Fibroblast of lung (primary cell): ENCODE measurements around the gene SLC44A5. TPM values are rescaled to one million over a fixed set of nuclear protein-coding genes. Genes with fewer than 3 reads are reported as not detected.

Source experiments
- DNase-seq, 2 donors: peaks; one replicate each; pipeline versions ENCODE4 v3.0.0 to v3.0.0-alpha.2; 2010; ENCODE audit warnings: low read depth in 2 of 2
- H2AFZ ChIP-seq: 2 replicates; pipeline ENCODE4 v1.5.1; 2012; ENCODE audit warnings: low read length, control low read depth, inconsistent platforms
- H3K27ac ChIP-seq: 2 replicates; pipeline ENCODE4 v1.5.1; 2011; ENCODE audit warnings: low read length, control low read depth; ENCODE audit not compliant: insufficient read depth
- H3K27me3 ChIP-seq: 2 replicates; pipeline ENCODE4 v1.5.1; 2011; ENCODE audit warnings: mild to moderate bottlenecking, low read length; ENCODE audit not compliant: control insufficient read depth, insufficient read depth
- H3K36me3 ChIP-seq: 2 replicates; pipeline ENCODE4 v1.5.1; 2011; ENCODE audit warnings: low read length; ENCODE audit not compliant: control insufficient read depth, insufficient read depth
- H3K4me1 ChIP-seq: 2 replicates; pipeline ENCODE4 v1.5.1; 2011; ENCODE audit warnings: low read length; ENCODE audit not compliant: control insufficient read depth, insufficient read depth; ENCODE audit errors: extremely low read depth
- H3K4me2 ChIP-seq: 2 replicates; pipeline ENCODE4 v1.5.1; 2011; ENCODE audit warnings: low read length, control low read depth; ENCODE audit not compliant: insufficient read depth; ENCODE audit errors: extremely low read depth
- H3K4me3 ChIP-seq, 4 experiments: fragments of 200-600 bp in 1 of 4; sonication (generic) in 1 of 4; replicated peaks in 1 of 4; 2 replicates each; pipeline ENCODE4 v1.5.1; 2011 to 2016; ENCODE audit warnings: low read length in 4 of 4, low read depth in 3 of 4, mild to moderate bottlenecking in 3 of 4, control low read depth in 2 of 4, inconsistent platforms in 1 of 4, mixed read lengths in 1 of 4; ENCODE audit not compliant: insufficient read depth in 1 of 4; ENCODE audit errors: control extremely low read depth in 1 of 4
- H3K79me2 ChIP-seq: 2 replicates; pipeline ENCODE4 v1.5.1; 2012; ENCODE audit warnings: mild to moderate bottlenecking, low read length, inconsistent platforms; ENCODE audit not compliant: control insufficient read depth, insufficient read depth
- H3K9ac ChIP-seq: 2 replicates; pipeline ENCODE4 v1.5.1; 2011; ENCODE audit warnings: mild to moderate bottlenecking, low read length, control low read depth; ENCODE audit not compliant: insufficient read depth
- H3K9me3 ChIP-seq: 2 replicates; pipeline ENCODE4 v1.5.1; 2012; ENCODE audit warnings: low read depth, low read length; ENCODE audit not compliant: control insufficient read depth, insufficient read depth
- H4K20me1 ChIP-seq: 2 replicates; pipeline ENCODE4 v1.5.1; 2011; ENCODE audit warnings: low read length; ENCODE audit not compliant: control insufficient read depth, insufficient read depth; ENCODE audit errors: extremely low read depth
- CTCF ChIP-seq, 2 donors: IDR thresholded peaks in 1 of 2; conservative IDR thresholded peaks in 1 of 2; 1 replicate in 1 of 2; 2 replicates in 1 of 2; pipeline ENCODE4 v1.5.1; 2011 to 2012; ENCODE audit warnings: low read length in 2 of 2, control low read depth in 1 of 2, inconsistent platforms in 1 of 2, low read depth in 1 of 2, mild to moderate bottlenecking in 1 of 2
- EZH2 ChIP-seq: IDR thresholded peaks from 2 replicates; pipeline ENCODE4 v1.5.1; 2012; ENCODE audit warnings: low read length, control low read depth, mild to moderate bottlenecking; ENCODE audit errors: missing control alignments
- polyA plus RNA-seq, 2 donors: library from polyadenylated mRNA; depleted of rRNA in 1 of 2; stranded (reverse) in 1 of 2; unstranded in 1 of 2; fragments of >200 nt; gene quantifications; 2 replicates each; pipeline ENCODE4 v1.2.1, GENCODE V29; 2011 to 2012; ENCODE audit warnings: missing spikeins in 1 of 2
- total RNA-seq: library from RNA; depleted of rRNA; stranded (reverse); fragments of >200 nt; gene quantifications from 2 replicates; pipeline ENCODE4 v1.2.1, GENCODE V29; 2014

SLC44A5 gene
- total and polyA plus RNA-seq, 2 donors (not counting 1 experiment from before 2014, with no cell fraction given), result under 0.01 to 0.03 TPM

GRCh38 chr1:75310067-75310466 is 300.8 kb downstream of the SLC44A5 start:
- DNase-seq, result peak in 1 of 2 donors; percentile 80
- H3K4me2 ChIP-seq, result no peak overlapping the region
- no peaks in the 10 kb centered on the region for H3K79me2 ChIP-seq
- no peak overlapping the region for H3K9ac ChIP-seq
- H4K20me1 ChIP-seq, result no peaks in the 10 kb centered on the region
- no peak overlapping the region for H3K27ac ChIP-seq
- no peak overlapping the region for H3K4me3 ChIP-seq
- TF ChIP-seq EZH2, result no peak
- no peak for TF ChIP-seq CTCF (conservative IDR thresholded peaks at IDR 0.05 in 1 of 2, IDR thresholded peaks at IDR 0.05 in 1 of 2; ENCODE audit: low read depth in 1 of 2, low read length in 2 of 2)
- H3K9me3 ChIP-seq, result no peaks in the 10 kb centered on the region
- no peaks in the 10 kb centered on the region for H3K4me1 ChIP-seq
- H3K36me3 ChIP-seq, result no peaks in the 10 kb centered on the region
- H3K27me3 ChIP-seq, result no peaks in the 10 kb centered on the region
- H2AFZ ChIP-seq, result no peak overlapping the region

GRCh38 chr1:75308365-75308764 is 302.5 kb downstream of the SLC44A5 start:
- H3K27ac ChIP-seq, result no peak overlapping the region
- no peaks in the 10 kb centered on the region for H3K4me1 ChIP-seq
- TF ChIP-seq EZH2 (no peak), CTCF (conservative IDR thresholded peaks at IDR 0.05 in 1 of 2, IDR thresholded peaks at IDR 0.05 in 1 of 2; ENCODE audit: low read depth in 1 of 2, low read length in 2 of 2) (no peak)
- no peak overlapping the region for H3K4me2 ChIP-seq
- H3K27me3 ChIP-seq, result no peaks in the 10 kb centered on the region
- no peak overlapping the region for H2AFZ ChIP-seq
- H3K36me3 ChIP-seq, result no peaks in the 10 kb centered on the region
- no peak overlapping the region for H3K4me3 ChIP-seq
- no peak overlapping the region for H3K9ac ChIP-seq
- H3K9me3 ChIP-seq, result no peaks in the 10 kb centered on the region
- no peaks in the 10 kb centered on the region for H3K79me2 ChIP-seq
- H4K20me1 ChIP-seq, result no peaks in the 10 kb centered on the region
- DNase-seq, result no peak

- H3K4me1 ChIP-seq, result no peaks in the 10 kb centered on the region
- H3K9ac ChIP-seq, result no peak overlapping the region
- H2AFZ ChIP-seq, result no peak overlapping the region
- H3K27ac ChIP-seq, result no peak overlapping the region
- no peaks in the 10 kb centered on the region for H3K79me2 ChIP-seq
- H3K27me3 ChIP-seq, result no peaks in the 10 kb centered on the region
- DNase-seq, result no peak
- no peak overlapping the region for H3K4me3 ChIP-seq
- no peaks in the 10 kb centered on the region for H4K20me1 ChIP-seq
- no peak overlapping the region for H3K4me2 ChIP-seq
- no peaks in the 10 kb centered on the region for H3K36me3 ChIP-seq
- TF ChIP-seq CTCF (conservative IDR thresholded peaks at IDR 0.05 in 1 of 2, IDR thresholded peaks at IDR 0.05 in 1 of 2; ENCODE audit: low read depth in 1 of 2, low read length in 2 of 2) (no peak), EZH2 (no peak)
- H3K9me3 ChIP-seq, result no peaks in the 10 kb centered on the region
Measured at GRCh38 chr1:75305061-75305460, 305.9 kb downstream of the SLC44A5 start.
